ENCODE data around the gene PRSS2. TPM values are rescaled to one million over a fixed set of nuclear protein-coding genes. Genes with fewer than 3 reads are reported as not detected.
"Not testable (repeated sequence)": the region's sequence is repeated elsewhere in the genome, so short reads cannot be mapped to it uniquely, and the experiment has no call there.

PRSS2 gene
- total RNA-seq, 1 donor from 2014 or later: not detected

DNA sequence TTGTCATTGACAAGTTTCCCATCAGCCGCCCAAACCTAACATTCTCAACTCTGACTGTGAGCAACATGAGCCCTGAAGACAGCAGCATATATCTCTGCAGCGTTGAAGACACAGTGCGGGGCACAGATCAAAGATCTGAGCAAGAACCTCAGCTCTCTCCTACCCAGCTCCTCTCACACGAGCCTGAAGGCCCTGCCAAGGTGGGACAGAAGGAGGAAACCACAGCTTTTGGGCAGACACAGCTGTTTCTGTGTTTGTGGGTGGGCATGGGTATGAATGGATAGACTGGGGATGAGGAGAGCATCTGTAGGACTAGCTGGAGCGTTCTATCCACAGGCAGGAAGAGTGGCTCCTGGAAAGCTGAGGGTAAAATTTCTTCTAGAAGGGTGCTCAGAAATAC, 30.0 kb upstream of the PRSS2 start:
- no peak for DNase-seq (ENCODE audit: low spot score in 2 of 2, unreplicated experiment in 2 of 2)
- Mint-ChIP-seq H3K27me3 (ENCODE audit: low read depth) (peaks cover 31% of the 10 kb centered on the region), H3K4me3 (no peak overlapping the region), H3K9me3 (no peaks in the 10 kb centered on the region), H3K27ac (no peak overlapping the region), H3K36me3 (no peaks in the 10 kb centered on the region), H3K4me1 (no peaks in the 10 kb centered on the region)
- TF ChIP-seq, protein P1, sequence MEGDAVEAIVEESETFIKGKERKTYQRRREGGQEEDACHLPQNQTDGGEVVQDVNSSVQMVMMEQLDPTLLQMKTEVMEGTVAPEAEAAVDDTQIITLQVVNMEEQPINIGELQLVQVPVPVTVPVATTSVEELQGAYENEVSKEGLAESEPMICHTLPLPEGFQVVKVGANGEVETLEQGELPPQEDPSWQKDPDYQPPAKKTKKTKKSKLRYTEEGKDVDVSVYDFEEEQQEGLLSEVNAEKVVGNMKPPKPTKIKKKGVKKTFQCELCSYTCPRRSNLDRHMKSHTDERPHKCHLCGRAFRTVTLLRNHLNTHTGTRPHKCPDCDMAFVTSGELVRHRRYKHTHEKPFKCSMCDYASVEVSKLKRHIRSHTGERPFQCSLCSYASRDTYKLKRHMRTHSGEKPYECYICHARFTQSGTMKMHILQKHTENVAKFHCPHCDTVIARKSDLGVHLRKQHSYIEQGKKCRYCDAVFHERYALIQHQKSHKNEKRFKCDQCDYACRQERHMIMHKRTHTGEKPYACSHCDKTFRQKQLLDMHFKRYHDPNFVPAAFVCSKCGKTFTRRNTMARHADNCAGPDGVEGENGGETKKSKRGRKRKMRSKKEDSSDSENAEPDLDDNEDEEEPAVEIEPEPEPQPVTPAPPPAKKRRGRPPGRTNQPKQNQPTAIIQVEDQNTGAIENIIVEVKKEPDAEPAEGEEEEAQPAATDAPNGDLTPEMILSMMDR (IDR thresholded peaks at IDR 0.05; ENCODE audit: unreplicated experiment): no peak

DNA sequence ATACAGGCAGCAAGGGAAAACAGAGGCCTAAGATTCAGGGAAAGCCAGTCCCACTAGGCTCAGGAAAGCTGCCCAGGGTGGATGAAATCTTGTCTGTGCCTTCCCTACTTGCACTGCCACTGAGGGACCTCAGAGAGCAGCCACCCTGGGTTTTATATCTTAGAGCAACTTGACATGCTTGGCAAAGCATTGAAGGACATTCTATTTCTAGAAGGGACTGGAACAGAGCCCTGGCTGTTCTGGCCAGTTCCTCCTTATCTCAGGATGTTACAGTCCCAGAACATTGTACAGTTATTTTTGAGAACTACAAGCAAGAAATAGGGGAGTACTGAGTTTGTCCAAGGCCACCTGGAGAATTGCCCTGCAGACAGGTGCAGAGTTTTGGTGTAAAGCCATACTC, 28.8 kb upstream of the PRSS2 start:
- H3K27me3 Mint-ChIP-seq (ENCODE audit: low read depth): peaks cover 35% of the 10 kb centered on the region
- not testable (repeated sequence) for H3K27ac Mint-ChIP-seq; H3K4me3 Mint-ChIP-seq; DNase-seq (ENCODE audit: low spot score in 2 of 2, unreplicated experiment in 2 of 2); H3K36me3 Mint-ChIP-seq; H3K4me1 Mint-ChIP-seq; H3K9me3 Mint-ChIP-seq

DNA sequence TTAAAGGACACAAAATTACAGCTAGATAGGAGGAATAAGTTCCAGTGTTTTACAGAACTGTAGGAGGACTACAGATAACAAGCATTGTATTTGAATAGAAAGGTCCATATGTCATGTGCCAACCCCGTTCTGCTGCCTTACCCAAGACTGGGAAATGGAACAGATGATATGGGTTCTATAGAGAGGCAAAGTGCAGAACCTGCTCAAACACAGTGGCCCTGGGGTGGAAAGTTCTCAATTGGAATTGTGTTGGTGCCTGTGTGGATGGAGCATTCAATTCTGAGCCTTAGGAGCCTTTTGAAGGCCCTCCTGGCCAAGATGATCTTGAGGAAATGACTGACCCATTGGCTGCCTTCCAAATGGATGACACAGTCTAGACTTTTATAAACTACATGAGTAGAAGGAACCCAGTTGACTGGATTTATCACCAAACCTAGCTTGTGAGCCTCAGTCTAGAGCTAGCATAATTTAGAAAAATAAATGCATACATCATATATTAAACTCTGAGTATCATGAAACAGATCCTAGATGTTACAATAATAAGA, 25.6 kb upstream of the PRSS2 start:
- H3K4me1 Mint-ChIP-seq: no peaks in the 10 kb centered on the region
- peaks cover 36% of the 10 kb centered on the region for H3K27me3 Mint-ChIP-seq (ENCODE audit: low read depth)
- H3K36me3 Mint-ChIP-seq: no peaks in the 10 kb centered on the region
- DNase-seq (ENCODE audit: low spot score in 2 of 2, unreplicated experiment in 2 of 2): no peak
- TF ChIP-seq, protein P1 (IDR thresholded peaks at IDR 0.05; ENCODE audit: unreplicated experiment): no peak
- no peak overlapping the region for H3K4me3 Mint-ChIP-seq
- H3K27ac Mint-ChIP-seq: no peak overlapping the region
- no peaks in the 10 kb centered on the region for H3K9me3 Mint-ChIP-seq

DNA sequence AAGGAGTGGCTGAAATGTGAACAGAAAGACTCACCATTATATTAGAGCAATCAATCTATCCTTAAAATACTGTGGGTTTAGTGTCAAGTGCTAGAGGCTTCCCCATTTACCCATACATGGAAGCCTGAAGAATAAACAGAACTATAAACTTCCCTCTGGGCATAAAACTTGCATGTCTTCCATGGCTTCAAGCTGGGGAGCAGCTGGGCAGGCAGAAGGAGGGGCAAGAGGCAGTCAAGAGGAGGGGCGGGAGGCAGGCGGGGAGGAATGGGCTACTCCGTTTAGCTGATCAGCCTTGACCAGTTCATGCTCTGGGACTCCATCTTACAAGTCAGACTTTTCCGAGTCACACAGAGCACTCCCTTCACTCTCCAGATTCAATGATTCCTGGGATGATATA, 25.0 kb upstream of the PRSS2 start:
- Mint-ChIP-seq H3K27me3 (ENCODE audit: low read depth) (peaks cover 33% of the 10 kb centered on the region), H3K9me3 (no peaks in the 10 kb centered on the region), H3K27ac (no peak overlapping the region), H3K36me3 (no peaks in the 10 kb centered on the region), H3K4me3 (no peak overlapping the region), H3K4me1 (no peaks in the 10 kb centered on the region)
- no peak for DNase-seq (ENCODE audit: low spot score in 2 of 2, unreplicated experiment in 2 of 2)
- TF ChIP-seq, protein P1 (IDR thresholded peaks at IDR 0.05; ENCODE audit: unreplicated experiment): no peak

- Mint-ChIP-seq H3K36me3 (no peaks in the 10 kb centered on the region), H3K27ac (no peak overlapping the region), H3K4me3 (no peak overlapping the region), H3K27me3 (ENCODE audit: low read depth) (peaks cover 36% of the 10 kb centered on the region), H3K4me1 (no peaks in the 10 kb centered on the region), H3K9me3 (no peaks in the 10 kb centered on the region)
- TF ChIP-seq, protein P1 (IDR thresholded peaks at IDR 0.05; ENCODE audit: unreplicated experiment): no peak
- no peak for DNase-seq (ENCODE audit: low spot score in 2 of 2, unreplicated experiment in 2 of 2)
Observed at GRCh38 chr7:142746264-142746663, 24.5 kb upstream of the PRSS2 start.

DNA sequence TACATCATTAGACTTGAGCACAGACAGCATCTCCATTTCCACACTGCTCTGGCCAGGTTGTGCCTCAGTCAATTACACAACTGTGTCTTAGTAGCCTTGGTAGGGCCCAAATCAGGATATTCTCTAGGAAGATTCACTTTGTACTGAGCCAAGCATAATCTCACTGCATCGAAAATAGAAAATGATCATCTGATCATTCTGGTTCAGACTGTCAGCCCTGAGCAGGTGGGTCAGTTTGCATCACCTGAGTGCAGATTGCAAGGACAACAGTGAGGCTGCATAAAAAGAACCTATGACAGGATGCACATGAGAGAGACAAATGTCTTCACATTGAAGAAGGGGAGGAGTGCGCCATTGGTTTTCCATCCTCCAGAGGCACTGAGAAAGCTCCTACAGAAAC, 22.4 kb upstream of the PRSS2 start:
- H3K4me3 Mint-ChIP-seq; H3K36me3 Mint-ChIP-seq; H3K9me3 Mint-ChIP-seq; H3K4me1 Mint-ChIP-seq; H3K27ac Mint-ChIP-seq; DNase-seq (ENCODE audit: low spot score in 2 of 2, unreplicated experiment in 2 of 2): not testable (repeated sequence)
- H3K27me3 Mint-ChIP-seq (ENCODE audit: low read depth): peaks cover 43% of the 10 kb centered on the region

All from mesothelial cell of epicardium (in vitro differentiated cells).